NT2/D1 (cell line): ENCODE results near the gene COL9A3.

Source experiments
- SUZ12 ChIP-seq: IDR thresholded peaks from 2 replicates; pipeline ENCODE4 v1.6.1; 2011; ENCODE audit not compliant: insufficient read length, insufficient read depth; ENCODE audit errors: extremely low read depth
- YY1 ChIP-seq: IDR thresholded peaks from 2 replicates; pipeline ENCODE4 v1.6.1; 2011; ENCODE audit not compliant: insufficient read length, insufficient read depth
- ZNF274 ChIP-seq: IDR thresholded peaks from 2 replicates; pipeline ENCODE4 v1.6.1; 2011; ENCODE audit warnings: mild to moderate bottlenecking, low read depth, low read length

- TF ChIP-seq SUZ12 (no peak), YY1 (no peak), ZNF274 (no peak)
Observed at GRCh38 chr20:62875419-62876361, 58.8 kb downstream of the COL9A3 start.
